Stimulated activated CD4-positive, alpha-beta T cell treated with anti-CD3 and anti-CD28 coated beads, Interleukin-4, amount 100 ng/mL, for 48 hours (primary cell): ENCODE data around the gene MRPS2.
"Not testable (repeated sequence)": the region's sequence is repeated elsewhere in the genome, so short reads cannot be mapped to it uniquely, and the experiment has no call there.

ENCODE experiments used
- DNase-seq, 2 donors: peaks; one replicate each; pipeline ENCODE4 v3.0.0-alpha.2; 2020; ENCODE audit warnings: low read depth in 2 of 2

Gene MRPS2

DNA sequence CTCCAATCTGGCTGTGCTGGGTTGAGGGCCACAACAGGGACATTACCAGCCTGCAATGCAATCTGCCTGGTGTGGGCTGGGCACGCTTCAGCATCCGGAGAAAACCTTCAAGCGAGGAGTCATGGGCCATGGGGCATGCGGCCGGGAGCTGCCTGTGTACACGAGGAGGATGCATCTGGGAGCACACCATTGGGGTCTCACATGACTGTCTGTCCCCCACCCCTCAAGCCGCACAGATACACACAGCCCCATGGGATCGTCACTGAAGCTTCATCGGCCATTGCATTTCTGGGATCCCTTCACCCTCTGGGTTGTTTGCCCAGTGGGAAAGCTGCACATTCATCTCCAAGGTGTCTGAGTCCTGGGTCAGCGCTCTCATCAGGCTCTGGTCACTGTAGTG lies 30.6 kb downstream of the MRPS2 start:
- DNase-seq = no peak

DNA sequence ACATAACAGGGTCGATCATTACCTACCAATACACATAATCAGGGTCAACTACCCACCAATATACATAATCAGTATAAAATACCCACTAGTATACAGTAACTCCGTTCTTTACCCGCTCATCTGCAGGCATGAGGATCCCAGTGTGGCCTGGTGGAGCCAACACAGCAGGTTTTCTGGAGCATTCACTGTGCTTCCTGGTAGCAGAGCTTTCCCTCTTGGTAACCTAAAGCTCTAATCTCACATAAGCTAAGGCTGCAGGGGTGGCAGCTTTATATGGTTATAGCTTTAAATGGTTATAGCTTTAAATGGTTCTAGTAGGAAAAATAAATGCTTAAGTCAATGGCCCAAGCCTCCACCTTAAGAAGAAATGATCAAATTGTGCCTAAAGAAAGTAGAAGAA lies 32.6 kb downstream of the MRPS2 start:
- no peak for DNase-seq

DNA sequence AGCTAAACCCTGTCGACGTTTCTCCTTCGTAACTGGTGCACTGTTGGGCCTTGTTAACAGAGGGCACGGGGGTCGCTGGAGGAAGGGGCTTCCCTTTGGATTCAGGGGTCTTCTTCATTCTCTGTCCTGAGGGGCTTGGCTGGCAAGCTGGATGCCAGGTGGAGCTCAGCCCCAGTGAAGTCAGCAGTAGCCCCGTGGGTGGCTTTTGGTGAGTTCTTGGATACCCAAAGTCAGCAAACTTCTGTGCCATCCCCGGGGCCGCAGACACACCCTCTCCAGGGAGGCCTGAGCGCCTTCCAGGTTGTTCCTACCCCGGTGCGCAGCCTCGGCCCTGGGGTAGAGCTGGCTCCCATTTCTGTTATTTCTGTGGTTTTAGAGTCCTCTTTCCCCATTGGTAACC lies 33.2 kb downstream of the MRPS2 start:
- DNase-seq = no peak

DNA sequence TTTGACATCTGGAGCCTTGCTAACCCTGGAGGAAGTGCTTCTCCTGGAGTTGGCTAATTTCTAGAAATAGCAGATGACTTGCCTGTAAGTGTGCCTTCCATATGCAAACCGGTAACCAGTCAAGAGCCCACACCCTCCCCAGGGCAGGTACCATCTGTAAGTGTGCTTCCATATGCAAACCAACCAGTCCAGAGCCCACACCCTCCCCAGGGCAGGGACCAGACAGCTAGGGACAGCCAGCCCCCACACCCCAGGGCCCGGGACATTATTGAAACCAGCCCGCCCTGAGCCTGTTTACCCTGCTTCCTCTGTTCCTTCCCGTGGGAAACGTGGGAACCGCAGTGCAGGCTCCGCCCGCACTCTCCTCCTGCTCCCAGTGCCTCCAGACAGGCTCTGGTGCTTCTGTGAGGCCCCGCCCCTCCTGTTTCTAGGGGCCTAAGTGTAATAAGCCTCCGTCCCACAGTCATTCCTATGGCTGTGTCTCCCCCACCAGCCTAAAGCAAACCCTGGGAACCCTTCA lies 33.8 kb downstream of the MRPS2 start:
- DNase-seq = not testable (repeated sequence)

DNA sequence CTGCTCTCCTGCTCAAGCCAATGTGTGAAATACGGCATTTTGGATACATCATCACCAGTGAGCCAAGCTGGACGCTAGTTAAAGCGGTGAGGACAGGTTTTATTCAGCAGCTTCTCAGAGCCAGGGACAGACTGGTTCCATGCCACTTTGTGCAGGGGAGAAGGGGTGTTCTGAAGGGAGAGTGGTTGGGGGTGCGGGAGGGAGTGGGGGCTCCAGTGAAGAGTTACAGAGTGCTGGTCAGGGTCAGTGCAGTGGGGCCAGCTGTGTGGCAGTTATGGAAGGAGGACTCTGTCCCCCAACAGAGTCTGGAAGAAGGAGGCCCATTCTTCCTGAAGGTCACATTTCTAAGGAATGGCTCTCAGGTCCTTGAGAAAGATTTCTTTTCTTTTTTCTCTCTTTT lies 34.3 kb downstream of the MRPS2 start:
- not testable (repeated sequence) for DNase-seq

DNA sequence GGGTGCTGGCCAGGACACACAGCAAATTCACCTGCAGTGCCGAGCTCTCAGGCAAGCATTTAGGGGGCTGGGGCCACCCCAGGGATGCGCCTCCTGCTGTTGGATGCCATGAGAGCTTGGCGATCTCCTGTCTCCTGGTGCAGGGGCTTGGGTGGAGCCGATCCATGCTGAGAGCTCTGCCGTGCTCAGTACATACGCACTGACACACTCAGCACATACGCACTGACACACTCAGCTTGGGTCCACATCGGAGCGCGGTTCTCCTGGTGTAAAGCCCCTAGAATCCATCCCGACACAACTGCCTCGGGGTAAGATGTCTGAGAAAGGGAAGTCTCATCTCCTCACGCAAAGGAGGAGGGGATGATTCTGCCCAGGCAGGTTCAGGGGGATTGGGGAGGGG lies 35.1 kb downstream of the MRPS2 start:
- DNase-seq = not testable (repeated sequence)

DNA sequence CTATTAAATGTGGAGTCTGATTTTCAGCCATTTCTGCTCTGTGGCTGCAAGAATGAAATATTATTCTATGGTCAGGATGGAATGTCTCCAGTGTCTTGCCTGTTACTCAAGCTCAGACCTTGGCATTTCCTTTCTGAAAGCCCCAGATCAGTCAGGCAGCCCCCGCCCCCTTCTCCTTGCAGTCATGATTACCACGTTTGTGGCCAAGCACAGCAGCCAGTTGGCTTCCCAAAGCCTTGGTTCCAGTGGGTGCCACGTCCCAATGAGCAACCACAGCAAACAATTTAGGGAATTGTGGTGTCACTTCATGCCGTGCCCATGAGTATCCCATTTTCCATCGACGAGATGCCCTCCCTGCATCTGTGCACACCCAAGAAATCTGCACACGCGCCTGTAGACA lies 35.7 kb downstream of the MRPS2 start:
- no peak for DNase-seq

DNA sequence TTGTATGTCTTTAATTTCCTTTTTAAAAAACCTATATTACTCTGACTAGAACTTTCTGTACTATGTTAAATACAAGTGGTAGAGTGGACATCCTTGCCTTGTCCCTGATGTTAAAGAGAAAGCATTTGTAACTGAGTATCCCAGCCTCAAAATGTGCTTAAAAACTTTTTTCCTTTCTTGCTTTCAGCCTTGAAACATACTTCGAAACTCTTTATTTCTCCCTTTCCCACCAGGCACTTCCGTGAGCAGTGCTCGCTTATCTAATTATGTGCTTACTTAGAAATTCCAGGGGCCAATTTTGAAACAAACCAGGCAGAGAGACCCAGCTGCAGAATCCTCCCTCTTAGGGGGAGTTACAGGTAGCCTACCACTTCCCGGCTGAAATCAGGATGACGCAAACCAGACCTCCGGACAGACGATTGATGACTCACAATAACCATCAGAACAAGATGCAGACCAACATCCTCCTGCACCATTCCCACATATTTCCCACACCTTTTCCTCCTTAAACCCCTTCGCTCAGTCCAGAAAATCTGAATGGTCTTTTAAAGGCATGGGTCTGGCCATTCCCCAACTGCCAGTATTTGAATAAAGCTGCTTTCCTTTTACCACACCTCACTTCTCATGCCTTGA lies 42.9 kb downstream of the MRPS2 start:
- DNase-seq = not testable (repeated sequence)

DNA sequence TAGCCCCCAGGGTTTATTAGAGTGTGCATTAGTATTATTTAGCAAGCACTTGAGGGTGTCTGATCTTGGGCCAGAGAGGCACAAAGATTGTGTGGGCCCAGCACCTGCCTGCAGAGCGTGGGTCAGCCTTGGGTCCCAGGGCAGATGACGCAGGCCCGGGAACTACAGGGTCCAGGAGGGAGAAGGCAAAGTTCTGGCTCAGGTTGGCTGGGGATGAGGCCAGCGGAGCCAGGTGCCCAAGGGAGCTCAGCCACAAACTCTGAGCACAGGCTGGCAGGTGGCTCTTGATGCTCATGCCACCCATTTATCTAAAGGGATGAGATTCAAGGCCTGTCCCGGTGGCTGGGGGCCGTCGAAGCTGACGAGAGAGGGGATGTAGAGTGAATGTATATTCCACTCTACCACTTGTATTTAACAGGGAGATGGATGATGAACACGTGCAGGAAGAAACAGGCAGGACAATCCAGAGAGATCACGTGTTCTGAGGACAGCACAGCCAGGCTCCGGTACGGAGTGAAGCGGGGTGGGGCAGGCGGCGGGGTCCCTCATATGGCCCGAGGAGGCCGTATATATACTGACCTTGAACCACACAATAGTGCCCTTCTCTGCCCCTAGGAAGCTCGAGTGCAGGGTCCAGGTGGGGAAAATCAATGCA lies 44.6 kb downstream of the MRPS2 start:
- DNase-seq = no peak

DNA sequence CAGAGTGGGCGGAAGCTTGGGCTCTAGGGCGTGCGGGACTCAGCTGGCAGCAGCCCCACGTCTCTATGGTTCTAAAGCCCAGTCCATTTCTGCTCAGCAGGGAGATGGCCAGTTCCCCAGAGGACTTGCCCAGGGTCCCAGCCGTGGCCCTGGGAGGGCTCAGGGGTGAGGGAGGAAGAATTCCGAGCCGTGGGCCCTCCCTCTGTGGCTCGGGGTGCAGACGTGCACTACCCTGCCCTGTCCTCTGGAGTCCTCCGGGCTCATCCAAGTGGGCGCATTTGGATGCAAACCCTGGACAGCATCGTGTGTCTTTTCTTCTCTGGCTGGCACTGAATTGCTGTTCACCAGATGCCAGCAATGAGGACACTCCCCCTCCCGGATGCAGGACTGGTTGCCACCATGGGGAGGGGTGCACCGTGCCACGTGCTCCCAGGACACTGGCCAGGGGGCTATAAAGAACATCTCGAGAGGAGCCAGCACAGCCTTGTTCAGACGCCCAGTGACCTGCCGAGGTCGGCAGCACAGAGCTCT lies 45.2 kb downstream of the MRPS2 start, which contains the start of gene OBP2A:
Gene OBP2A, plus strand, starts transcription at position 481 of the 531 bp plus-strand sequence. CDS start 55 bp downstream, outside the sequence.
- not testable (repeated sequence) for DNase-seq

DNA sequence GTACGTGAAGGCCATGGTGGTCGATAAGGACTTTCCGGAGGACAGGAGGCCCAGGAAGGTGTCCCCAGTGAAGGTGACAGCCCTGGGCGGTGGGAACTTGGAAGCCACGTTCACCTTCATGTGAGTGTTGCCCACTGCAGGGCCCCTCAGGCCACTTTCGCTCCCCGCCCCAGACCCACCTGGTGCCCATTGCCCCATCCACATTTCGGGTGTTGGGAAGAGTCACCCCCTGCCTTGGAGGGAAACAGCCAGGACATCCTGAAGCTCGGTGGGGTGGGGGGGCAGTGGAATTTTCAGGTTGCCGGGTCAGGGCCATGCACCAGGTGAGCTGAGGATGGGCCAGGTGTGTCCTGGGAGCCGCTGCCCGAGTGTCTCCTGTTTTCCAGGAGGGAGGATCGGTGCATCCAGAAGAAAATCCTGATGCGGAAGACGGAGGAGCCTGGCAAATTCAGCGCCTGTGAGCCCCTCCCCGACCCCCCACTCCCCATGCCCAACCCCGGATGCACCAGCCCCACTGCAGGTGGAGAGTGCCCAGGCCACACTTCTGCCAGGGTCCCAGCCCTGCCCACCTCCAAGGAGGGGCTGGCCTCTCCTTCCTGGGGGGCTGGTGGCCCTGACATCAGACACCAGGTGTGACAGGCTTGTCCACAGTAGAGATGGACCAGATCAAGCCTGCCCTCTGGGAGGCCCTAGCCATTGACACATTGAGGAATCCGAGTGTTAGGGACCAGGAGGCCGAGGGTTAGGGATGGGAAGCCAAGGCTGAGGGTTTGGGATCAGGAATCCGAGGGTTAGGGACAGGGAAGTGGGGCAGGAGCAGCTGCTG lies 46.5 kb downstream of the MRPS2 start:
- DNase-seq = not testable (repeated sequence)

DNA sequence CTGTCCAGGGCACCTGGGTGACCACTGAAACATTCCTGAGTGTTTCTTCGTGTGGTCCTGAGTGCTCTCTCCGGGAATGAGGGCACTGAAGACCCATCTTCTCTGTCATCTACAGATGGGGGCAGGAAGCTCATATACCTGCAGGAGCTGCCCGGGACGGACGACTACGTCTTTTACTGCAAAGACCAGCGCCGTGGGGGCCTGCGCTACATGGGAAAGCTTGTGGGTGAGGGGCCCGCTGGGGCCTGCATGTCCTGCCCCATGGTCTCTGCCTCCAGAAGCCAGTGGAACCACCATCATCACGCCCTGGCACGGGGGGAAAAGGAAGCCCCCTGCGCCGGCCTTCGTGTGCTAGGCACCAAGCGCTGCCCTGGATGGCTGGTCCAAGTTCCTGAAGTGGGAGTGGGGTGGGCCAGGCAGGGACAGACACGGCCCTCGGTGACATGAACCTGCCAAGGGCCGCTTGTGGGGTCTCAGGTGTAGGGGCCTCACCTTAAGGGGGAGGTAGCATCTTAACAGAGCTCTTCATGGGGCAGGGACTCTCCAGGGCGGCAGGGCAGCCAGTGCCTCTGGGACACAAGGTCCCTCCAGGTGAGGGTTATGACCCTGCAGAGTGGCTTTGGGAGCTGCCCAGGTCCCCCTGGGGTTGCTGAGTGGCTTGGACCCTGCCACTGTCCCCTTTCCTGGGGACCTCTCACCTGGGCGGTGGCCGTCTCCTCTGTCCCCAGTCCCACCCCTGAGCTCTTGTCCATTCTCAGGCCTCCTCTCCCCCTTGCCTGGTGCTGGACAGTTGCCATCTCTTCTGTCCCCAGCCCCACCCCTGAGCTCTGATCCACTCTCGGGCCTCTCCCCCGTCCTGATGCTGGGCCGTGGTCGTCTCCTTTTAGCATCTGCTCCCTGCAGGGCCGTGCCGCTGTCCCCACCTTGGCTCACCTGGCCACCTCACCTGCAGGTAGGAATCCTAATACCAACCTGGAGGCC lies 47.6 kb downstream of the MRPS2 start:
- DNase-seq = no peak

DNA sequence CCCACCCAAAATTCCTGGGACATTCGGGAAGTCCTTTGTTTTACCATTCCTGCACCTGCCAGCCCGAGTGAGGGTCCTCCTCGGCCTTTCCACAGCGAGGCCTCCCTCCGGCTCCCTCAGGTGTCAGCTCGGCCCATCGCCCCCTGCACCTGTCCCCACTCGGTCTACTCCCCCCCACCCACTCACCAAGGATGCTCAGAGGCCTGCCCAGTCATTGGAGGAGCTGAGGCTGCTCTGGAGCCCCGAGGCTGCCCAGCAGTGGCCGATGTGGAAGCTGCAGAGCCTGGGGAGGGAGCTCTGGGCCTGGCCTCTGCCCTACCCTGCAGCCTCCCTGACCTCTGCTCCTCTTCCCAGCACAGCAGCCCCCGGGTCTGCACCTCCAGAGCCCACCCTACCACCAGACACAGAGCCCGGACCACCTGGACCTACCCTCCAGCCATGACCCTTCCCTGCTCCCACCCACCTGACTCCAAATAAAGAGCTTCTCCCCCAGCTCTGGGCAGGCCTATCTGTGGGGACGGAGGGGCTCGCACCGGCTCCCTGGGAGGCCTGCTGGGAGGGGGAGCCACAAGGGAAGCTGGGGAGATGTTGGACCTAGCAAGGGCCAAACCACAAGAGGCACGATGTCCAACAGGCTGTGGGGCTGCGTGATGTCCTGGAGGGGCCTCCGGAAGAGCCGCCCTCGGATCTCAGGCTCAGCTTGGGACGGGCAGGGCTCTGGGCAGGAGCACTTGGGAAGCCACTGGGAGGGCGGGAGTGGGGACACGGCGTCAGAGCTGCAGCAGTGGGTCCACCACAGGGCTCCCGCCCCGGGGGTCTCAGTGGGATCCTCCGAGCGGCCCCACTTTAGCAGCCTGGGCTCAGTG lies 49.2 kb downstream of the MRPS2 start:
- not testable (repeated sequence) for DNase-seq

DNA sequence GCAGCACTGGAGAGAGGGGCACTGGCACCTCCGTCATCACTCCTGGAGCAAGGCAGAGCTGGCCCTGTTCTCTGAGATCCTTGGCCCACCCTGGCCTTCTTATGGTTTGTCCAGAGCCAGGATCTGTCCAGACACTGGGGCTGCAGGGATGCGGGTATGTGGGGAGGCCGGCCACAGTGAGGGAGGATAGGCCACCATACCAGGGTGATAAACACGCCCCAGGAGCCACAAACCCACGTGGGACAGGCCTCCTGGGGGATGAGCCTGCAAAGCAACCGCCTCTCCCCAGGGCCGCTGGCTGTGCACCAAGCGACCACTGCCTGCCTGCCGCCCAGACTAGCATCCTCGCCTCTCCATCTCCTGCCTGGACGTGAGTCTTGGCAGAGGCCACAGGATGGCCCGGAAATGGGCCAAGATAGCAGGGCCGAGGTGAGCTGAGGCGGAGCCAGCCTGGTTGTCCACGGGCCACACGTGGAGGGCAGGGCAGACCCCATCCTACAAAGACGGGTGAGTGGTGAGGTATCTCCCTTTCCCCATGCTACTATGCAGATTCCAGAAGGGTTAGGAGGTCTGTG lies 49.9 kb downstream of the MRPS2 start:
- no peak for DNase-seq

DNA sequence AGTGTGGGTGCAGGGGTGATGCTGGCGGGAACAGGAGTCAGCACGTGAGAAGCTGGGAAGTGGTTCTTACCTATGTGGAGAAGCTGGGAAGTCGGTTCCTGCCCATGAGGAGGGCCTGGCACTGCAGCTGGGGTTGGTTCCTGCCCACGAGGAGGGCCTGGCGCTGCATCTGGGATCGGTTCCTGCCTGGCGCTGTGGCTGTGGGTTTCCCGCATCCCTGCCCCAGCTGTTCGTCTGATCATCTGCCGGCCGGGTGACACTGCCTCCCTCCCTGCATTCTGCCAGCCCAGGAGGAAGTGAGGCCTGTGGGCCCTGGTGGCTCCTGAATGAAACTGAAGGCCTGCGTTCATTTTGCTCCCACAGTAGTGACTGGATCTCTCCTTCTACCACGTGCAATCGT lies 50.5 kb downstream of the MRPS2 start:
- DNase-seq = no peak

DNA sequence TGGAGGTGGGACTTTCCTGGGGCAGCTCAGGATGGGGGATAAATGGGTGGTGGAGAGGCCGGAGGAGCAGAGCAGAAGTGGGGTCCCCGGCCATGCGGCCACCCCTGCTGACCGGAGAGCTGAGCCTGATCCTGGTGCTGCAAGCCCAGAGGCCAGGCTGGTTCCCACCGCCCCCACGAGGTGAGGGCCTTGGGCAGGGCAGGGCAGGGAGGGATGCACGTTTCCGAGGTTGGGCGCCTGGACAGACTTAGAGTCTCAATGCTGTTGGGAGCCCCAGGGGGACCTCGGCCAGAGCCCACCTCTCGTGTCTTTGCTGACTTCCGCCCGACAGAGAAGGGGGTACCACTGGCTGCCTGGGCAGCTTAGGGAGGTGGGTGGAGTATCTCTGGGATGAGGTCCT lies 51.0 kb downstream of the MRPS2 start:
- no peak for DNase-seq

DNA sequence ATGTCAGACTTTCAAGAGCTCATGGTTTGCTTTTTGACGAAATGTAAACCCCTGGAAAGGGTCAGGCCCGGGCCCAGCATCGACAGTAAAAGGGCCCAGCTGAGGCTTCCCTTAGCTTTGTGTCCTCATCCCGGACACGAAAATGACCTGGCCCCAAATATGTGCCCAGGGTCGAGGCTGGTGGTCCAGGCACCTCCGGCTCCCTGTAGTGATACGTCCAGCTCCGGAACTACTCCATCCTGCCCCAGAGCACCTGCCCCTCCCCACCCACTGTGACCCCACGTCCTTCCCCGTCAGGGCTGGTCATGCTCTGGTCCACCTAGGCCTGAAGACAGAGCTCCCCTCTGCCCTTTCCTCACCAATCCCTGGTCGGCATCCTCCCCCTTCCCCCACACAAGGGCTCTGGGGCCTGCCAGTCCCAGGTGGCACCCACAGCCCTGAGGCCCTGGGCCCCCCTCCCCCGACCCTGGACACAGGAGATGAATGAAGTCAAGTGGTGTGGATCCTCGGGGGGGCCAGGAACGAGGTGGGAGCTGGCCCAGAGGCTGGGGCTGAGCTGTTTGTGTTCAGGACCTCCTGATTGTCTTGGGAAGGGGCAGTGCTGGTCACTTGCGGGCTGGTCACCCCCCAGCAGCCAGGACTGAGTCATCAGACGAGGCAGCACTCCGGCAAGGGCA lies 51.7 kb downstream of the MRPS2 start:
- DNase-seq = no peak

DNA sequence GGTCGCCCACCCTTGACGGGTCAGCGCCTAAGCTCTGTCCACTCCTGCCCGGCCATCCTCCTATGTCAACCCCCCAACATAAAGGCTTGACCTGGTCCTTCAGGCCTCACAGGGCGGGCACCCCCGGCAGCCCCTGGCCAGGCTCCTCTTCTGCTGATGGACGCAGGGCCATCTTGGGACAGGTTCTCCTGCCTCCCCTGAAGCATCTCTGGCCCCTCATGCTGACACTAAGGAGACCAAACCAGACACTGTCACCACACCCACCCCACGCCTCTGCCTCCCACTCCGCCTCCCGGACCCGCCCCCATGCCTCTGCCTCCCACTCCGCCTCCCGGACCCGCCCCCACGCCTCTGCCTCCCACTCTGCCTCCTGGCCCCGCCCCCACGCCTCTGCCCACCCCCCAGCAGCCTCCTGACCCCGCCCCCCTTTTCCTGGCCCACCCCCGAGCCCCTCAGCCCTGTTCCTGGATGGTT lies 52.3 kb downstream of the MRPS2 start:
- no peak for DNase-seq
